Measurements from ENCODE around the gene PHYKPL. TPM values are rescaled to one million over a fixed set of nuclear protein-coding genes. Genes with fewer than 3 reads are reported as not detected.

PHYKPL gene
- total RNA-seq, 1 experiment from 2014 or later = 48.8 TPM

DNA sequence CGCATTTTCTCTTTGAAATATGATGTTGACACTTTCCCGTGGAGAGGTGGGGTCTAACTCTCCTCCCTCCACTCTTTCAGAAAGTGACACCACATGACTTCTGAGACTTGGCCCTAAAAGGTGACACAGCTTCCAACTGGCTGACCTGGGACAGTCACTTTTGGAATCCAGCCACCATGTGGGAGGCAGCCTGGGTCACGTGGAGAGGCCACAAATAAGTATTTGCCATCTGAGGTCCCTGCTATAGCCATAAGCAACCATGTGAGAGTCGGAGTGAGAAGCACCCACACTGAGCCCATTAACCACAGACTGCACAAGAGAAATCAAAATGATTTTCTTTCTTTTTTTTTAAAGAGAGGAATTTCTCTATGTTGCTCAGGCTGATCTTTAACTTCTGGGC is 4.1 kb upstream of the PHYKPL start:
- Histone ChIP-seq H3K27ac (ENCODE audit: insufficient read length, low read depth, low read length) (no peak overlapping the region), H3K79me2 (ENCODE audit: insufficient read depth, low read length) (no peaks in the 10 kb centered on the region), H4K5ac (ENCODE audit: insufficient read length, low read depth, low read length) (no peak overlapping the region), H3K4ac (ENCODE audit: low read depth, low read length) (no peak overlapping the region), H3K56ac (ENCODE audit: insufficient read length, low read depth, low read length) (no peak overlapping the region), H3K23me2 (ENCODE audit: insufficient read length, low read depth, low read length, poor library complexity, severe bottlenecking) (peaks cover 7% of the 10 kb centered on the region), H3K27me3 (ENCODE audit: insufficient read depth, low read length) (no peaks in the 10 kb centered on the region), H3K4me1 (ENCODE audit: insufficient read depth, low read length) (no peaks in the 10 kb centered on the region), H4K91ac (ENCODE audit: insufficient read length, low read depth, low read length) (no peak overlapping the region), H2BK15ac (ENCODE audit: low read depth, low read length) (no peak overlapping the region), H2BK120ac (ENCODE audit: low read depth, low read length, poor library complexity, severe bottlenecking) (no peak overlapping the region), H2AK5ac (ENCODE audit: insufficient read length, low read length) (no peak overlapping the region), H3K18ac (ENCODE audit: insufficient read length, low read depth, low read length) (no peak overlapping the region), H2BK20ac (ENCODE audit: low read depth, low read length, poor library complexity, severe bottlenecking) (no peak overlapping the region), H2BK5ac (ENCODE audit: insufficient read length, low read length) (no peak overlapping the region), H2AFZ (ENCODE audit: low read length) (no peak overlapping the region), H4K8ac (replicated peaks; ENCODE audit: insufficient read length, low read depth, low read length) (no peak overlapping the region), H3K9ac (ENCODE audit: extremely low read depth, insufficient read length, low read length) (no peak overlapping the region), H3T11ph (ENCODE audit: low read length) (no peak overlapping the region), H3K4me2 (ENCODE audit: insufficient read depth, insufficient read length, low read length) (no peak overlapping the region), H3K14ac (ENCODE audit: insufficient read depth, low read length) (no peak overlapping the region), H3K9me3 (ENCODE audit: control insufficient read depth, low read depth, low read length) (no peaks in the 10 kb centered on the region), H3K79me1 (ENCODE audit: insufficient read depth, low read depth, low read length, poor library complexity, severe bottlenecking) (no peaks in the 10 kb centered on the region), H3K23ac (ENCODE audit: insufficient read length, low read depth, low read length) (no peak overlapping the region), H2BK12ac (ENCODE audit: insufficient read length, low read depth, low read length) (no peak overlapping the region), H4K20me1 (ENCODE audit: control insufficient read depth, insufficient read depth, insufficient read length) (no peaks in the 10 kb centered on the region)
- TF ChIP-seq, protein P1, sequence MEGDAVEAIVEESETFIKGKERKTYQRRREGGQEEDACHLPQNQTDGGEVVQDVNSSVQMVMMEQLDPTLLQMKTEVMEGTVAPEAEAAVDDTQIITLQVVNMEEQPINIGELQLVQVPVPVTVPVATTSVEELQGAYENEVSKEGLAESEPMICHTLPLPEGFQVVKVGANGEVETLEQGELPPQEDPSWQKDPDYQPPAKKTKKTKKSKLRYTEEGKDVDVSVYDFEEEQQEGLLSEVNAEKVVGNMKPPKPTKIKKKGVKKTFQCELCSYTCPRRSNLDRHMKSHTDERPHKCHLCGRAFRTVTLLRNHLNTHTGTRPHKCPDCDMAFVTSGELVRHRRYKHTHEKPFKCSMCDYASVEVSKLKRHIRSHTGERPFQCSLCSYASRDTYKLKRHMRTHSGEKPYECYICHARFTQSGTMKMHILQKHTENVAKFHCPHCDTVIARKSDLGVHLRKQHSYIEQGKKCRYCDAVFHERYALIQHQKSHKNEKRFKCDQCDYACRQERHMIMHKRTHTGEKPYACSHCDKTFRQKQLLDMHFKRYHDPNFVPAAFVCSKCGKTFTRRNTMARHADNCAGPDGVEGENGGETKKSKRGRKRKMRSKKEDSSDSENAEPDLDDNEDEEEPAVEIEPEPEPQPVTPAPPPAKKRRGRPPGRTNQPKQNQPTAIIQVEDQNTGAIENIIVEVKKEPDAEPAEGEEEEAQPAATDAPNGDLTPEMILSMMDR (conservative IDR thresholded peaks at IDR 0.05) = no peak
- H3K4me1 Mint-ChIP-seq = peaks cover 12 to 18% of the 10 kb centered on the region in 2 experiments
- H3K4me3 Mint-ChIP-seq = no peak overlapping the region
- no peak for DNase-seq
- WGBS (ENCODE audit: extremely low coverage, insufficient read length, low lambda C conversion rate) = no CpG with 5 or more reads among the region's 4 CpGs
- peaks cover 1% of the 10 kb centered on the region; the same call in 1 of the 2 replicates for H3K27me3 Mint-ChIP-seq (ENCODE audit: low read depth)
- H3K27ac Mint-ChIP-seq = no peak overlapping the region
- H3K9me3 Mint-ChIP-seq = no peaks in the 10 kb centered on the region; a peak in 1 of 5 replicates
- peaks cover 0 to 1% (median under 1%) of the 10 kb centered on the region in 3 experiments; a peak in 2 of 7 replicates for H3K36me3 Mint-ChIP-seq (ENCODE audit: insufficient read depth in 1 of 3, low read depth in 3 of 3)
